ENCODE measurements around the gene FARP2. TPM values are rescaled to one million over a fixed set of nuclear protein-coding genes. Genes with fewer than 3 reads are reported as not detected.

Gene FARP2
- total and polyA plus RNA-seq, 2 of the 13 experiments (the other 11 are each of a cell fraction or from before 2014, with no cell fraction given), result 28.0 to 45.4 TPM

- TF ChIP-seq SOX5 (CRISPR knock-in tag; IDR thresholded peaks at IDR 0.05; ENCODE audit: borderline replicate concordance) (peak; percentile 31; the same call in 1 of the 2 replicates), ZNF468 (CRISPR knock-in tag; IDR thresholded peaks at IDR 0.05) (no peak), KDM1A (CRISPR knock-in tag; IDR thresholded peaks at IDR 0.05) (no peak), SP5 (CRISPR knock-in tag; IDR thresholded peaks at IDR 0.05; ENCODE audit: borderline replicate concordance, low read depth) (peak; percentile 28; the same call in 1 of the 2 replicates), POGK (CRISPR knock-in tag; conservative IDR thresholded peaks at IDR 0.05) (no peak), SALL2 (CRISPR knock-in tag; IDR thresholded peaks at IDR 0.05) (no peak), SUZ12 (IDR thresholded peaks at IDR 0.05; ENCODE audit: low read depth, low read length) (no peak), SIX4 (CRISPR knock-in tag; IDR thresholded peaks at IDR 0.05) (no peak), FOXA1 (IDR thresholded peaks at IDR 0.05) (no peak), FOXA1 (CRISPR knock-in tag; IDR thresholded peaks at IDR 0.05) (no peak), SOX6 (IDR thresholded peaks at IDR 0.05) (no peak), SOX6 (CRISPR knock-in tag; IDR thresholded peaks at IDR 0.05) (peak; percentile 34; the same call in 1 of the 2 replicates), E2F1 (CRISPR knock-in tag; IDR thresholded peaks at IDR 0.05) (no peak), EP300 (IDR thresholded peaks at IDR 0.05; ENCODE audit: low read depth in 2 of 2, low read length in 2 of 2) (no peak), EP300 (CRISPR knock-in tag; IDR thresholded peaks at IDR 0.05; ENCODE audit: borderline replicate concordance) (no peak), ZFX (CRISPR knock-in tag; IDR thresholded peaks at IDR 0.05; ENCODE audit: low read depth) (peak; percentile 62), U2AF1 (optimal IDR thresholded peaks at IDR 0.05; ENCODE audit: low read depth, low read length) (no peak)
- TF ChIP-seq, protein P1, sequence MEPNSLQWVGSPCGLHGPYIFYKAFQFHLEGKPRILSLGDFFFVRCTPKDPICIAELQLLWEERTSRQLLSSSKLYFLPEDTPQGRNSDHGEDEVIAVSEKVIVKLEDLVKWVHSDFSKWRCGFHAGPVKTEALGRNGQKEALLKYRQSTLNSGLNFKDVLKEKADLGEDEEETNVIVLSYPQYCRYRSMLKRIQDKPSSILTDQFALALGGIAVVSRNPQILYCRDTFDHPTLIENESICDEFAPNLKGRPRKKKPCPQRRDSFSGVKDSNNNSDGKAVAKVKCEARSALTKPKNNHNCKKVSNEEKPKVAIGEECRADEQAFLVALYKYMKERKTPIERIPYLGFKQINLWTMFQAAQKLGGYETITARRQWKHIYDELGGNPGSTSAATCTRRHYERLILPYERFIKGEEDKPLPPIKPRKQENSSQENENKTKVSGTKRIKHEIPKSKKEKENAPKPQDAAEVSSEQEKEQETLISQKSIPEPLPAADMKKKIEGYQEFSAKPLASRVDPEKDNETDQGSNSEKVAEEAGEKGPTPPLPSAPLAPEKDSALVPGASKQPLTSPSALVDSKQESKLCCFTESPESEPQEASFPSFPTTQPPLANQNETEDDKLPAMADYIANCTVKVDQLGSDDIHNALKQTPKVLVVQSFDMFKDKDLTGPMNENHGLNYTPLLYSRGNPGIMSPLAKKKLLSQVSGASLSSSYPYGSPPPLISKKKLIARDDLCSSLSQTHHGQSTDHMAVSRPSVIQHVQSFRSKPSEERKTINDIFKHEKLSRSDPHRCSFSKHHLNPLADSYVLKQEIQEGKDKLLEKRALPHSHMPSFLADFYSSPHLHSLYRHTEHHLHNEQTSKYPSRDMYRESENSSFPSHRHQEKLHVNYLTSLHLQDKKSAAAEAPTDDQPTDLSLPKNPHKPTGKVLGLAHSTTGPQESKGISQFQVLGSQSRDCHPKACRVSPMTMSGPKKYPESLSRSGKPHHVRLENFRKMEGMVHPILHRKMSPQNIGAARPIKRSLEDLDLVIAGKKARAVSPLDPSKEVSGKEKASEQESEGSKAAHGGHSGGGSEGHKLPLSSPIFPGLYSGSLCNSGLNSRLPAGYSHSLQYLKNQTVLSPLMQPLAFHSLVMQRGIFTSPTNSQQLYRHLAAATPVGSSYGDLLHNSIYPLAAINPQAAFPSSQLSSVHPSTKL (CRISPR knock-in tag; IDR thresholded peaks at IDR 0.05), result peak; percentile 58
- TF ChIP-seq, protein P2, sequence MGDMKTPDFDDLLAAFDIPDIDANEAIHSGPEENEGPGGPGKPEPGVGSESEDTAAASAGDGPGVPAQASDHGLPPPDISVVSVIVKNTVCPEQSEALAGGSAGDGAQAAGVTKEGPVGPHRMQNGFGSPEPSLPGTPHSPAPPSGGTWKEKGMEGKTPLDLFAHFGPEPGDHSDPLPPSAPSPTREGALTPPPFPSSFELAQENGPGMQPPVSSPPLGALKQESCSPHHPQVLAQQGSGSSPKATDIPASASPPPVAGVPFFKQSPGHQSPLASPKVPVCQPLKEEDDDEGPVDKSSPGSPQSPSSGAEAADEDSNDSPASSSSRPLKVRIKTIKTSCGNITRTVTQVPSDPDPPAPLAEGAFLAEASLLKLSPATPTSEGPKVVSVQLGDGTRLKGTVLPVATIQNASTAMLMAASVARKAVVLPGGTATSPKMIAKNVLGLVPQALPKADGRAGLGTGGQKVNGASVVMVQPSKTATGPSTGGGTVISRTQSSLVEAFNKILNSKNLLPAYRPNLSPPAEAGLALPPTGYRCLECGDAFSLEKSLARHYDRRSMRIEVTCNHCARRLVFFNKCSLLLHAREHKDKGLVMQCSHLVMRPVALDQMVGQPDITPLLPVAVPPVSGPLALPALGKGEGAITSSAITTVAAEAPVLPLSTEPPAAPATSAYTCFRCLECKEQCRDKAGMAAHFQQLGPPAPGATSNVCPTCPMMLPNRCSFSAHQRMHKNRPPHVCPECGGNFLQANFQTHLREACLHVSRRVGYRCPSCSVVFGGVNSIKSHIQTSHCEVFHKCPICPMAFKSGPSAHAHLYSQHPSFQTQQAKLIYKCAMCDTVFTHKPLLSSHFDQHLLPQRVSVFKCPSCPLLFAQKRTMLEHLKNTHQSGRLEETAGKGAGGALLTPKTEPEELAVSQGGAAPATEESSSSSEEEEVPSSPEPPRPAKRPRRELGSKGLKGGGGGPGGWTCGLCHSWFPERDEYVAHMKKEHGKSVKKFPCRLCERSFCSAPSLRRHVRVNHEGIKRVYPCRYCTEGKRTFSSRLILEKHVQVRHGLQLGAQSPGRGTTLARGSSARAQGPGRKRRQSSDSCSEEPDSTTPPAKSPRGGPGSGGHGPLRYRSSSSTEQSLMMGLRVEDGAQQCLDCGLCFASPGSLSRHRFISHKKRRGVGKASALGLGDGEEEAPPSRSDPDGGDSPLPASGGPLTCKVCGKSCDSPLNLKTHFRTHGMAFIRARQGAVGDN (CRISPR knock-in tag; IDR thresholded peaks at IDR 0.05), result peak; percentile 85
Measured at GRCh38 chr2:241479026-241479898, 123.2 kb downstream of the FARP2 start (continued).

Measured in HepG2 (cell line).